Ishikawa (cell line): ENCODE data around the gene SRRM5.

ENCODE experiments used
- CEBPB ChIP-seq: IDR thresholded peaks from 2 replicates; pipeline ENCODE4 v1.6.1; 2012
- CREB1 ChIP-seq: IDR thresholded peaks from 2 replicates; pipeline ENCODE4 v1.6.1; 2012; ENCODE audit warnings: low read depth
- EGR1 ChIP-seq: IDR thresholded peaks from 2 replicates; pipeline ENCODE4 v1.6.1; 2012
- EP300 ChIP-seq: IDR thresholded peaks from 2 replicates; pipeline ENCODE4 v1.6.1; 2012; ENCODE audit warnings: borderline replicate concordance
- FOXM1 ChIP-seq: IDR thresholded peaks from 2 replicates; pipeline ENCODE4 v1.6.1; 2012; ENCODE audit warnings: low read depth, borderline replicate concordance
- NFIC ChIP-seq: IDR thresholded peaks from 2 replicates; pipeline ENCODE4 v1.6.1; 2012
- RAD21 ChIP-seq: IDR thresholded peaks from 2 replicates; pipeline ENCODE4 v1.6.1; 2012; ENCODE audit warnings: low read depth
- TAF1 ChIP-seq: IDR thresholded peaks from 2 replicates; pipeline ENCODE4 v1.6.1; 2012; ENCODE audit warnings: low read depth, mild to moderate bottlenecking
- TCF12 ChIP-seq: IDR thresholded peaks from 2 replicates; pipeline ENCODE4 v1.6.1; 2012; ENCODE audit warnings: low read depth
- TEAD4 ChIP-seq: IDR thresholded peaks from 2 replicates; pipeline ENCODE4 v1.6.1; 2012
- YY1 ChIP-seq: IDR thresholded peaks from 2 replicates; pipeline ENCODE4 v1.6.1; 2012; ENCODE audit warnings: low read depth
- ZBTB7A ChIP-seq: IDR thresholded peaks from 2 replicates; pipeline ENCODE4 v1.6.1; 2012; ENCODE audit warnings: low read depth
- TF ChIP-seq, protein P1 (sequence below): IDR thresholded peaks from 2 replicates; pipeline ENCODE4 v1.6.1; 2012
- TF ChIP-seq, protein P2 (sequence below): IDR thresholded peaks from 2 replicates; pipeline ENCODE4 v1.6.1; 2012; ENCODE audit warnings: low read depth, mild to moderate bottlenecking
- TF ChIP-seq, protein P3 (sequence below): IDR thresholded peaks from 2 replicates; pipeline ENCODE4 v1.6.1; 2012

The SRRM5 gene

DNA sequence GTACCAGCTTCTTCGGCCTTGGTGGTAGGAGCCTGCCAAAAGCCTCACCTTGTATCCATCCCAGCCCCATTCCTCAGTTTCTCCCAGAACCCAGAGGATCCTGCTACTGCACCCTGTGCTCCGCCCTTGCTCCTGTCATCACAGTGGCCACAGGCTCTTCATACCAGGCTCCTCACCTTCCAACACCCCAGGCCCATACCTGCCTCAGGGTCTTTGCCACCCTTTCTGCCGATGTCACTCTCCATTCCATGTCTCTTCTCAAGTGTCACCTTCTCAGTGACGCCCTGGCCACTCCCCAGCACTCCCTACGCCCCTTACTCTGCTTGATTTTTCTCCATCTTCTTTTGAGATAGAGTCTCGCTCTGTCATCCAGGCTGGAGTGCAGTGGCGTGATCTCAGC lies 2.0 kb upstream of the SRRM5 start:
- TF ChIP-seq TEAD4: no peak
- TF ChIP-seq YY1: no peak
- no peak for TF ChIP-seq NFIC
- TF ChIP-seq, protein P1, sequence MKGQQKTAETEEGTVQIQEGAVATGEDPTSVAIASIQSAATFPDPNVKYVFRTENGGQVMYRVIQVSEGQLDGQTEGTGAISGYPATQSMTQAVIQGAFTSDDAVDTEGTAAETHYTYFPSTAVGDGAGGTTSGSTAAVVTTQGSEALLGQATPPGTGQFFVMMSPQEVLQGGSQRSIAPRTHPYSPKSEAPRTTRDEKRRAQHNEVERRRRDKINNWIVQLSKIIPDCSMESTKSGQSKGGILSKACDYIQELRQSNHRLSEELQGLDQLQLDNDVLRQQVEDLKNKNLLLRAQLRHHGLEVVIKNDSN: no peak
- TF ChIP-seq, protein P2, sequence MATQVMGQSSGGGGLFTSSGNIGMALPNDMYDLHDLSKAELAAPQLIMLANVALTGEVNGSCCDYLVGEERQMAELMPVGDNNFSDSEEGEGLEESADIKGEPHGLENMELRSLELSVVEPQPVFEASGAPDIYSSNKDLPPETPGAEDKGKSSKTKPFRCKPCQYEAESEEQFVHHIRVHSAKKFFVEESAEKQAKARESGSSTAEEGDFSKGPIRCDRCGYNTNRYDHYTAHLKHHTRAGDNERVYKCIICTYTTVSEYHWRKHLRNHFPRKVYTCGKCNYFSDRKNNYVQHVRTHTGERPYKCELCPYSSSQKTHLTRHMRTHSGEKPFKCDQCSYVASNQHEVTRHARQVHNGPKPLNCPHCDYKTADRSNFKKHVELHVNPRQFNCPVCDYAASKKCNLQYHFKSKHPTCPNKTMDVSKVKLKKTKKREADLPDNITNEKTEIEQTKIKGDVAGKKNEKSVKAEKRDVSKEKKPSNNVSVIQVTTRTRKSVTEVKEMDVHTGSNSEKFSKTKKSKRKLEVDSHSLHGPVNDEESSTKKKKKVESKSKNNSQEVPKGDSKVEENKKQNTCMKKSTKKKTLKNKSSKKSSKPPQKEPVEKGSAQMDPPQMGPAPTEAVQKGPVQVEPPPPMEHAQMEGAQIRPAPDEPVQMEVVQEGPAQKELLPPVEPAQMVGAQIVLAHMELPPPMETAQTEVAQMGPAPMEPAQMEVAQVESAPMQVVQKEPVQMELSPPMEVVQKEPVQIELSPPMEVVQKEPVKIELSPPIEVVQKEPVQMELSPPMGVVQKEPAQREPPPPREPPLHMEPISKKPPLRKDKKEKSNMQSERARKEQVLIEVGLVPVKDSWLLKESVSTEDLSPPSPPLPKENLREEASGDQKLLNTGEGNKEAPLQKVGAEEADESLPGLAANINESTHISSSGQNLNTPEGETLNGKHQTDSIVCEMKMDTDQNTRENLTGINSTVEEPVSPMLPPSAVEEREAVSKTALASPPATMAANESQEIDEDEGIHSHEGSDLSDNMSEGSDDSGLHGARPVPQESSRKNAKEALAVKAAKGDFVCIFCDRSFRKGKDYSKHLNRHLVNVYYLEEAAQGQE: no peak
- no peak for TF ChIP-seq EGR1
- TF ChIP-seq, protein P3, sequence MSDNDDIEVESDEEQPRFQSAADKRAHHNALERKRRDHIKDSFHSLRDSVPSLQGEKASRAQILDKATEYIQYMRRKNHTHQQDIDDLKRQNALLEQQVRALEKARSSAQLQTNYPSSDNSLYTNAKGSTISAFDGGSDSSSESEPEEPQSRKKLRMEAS: no peak
- no peak for TF ChIP-seq TAF1
- no peak for TF ChIP-seq CREB1
- no peak for TF ChIP-seq TCF12

DNA sequence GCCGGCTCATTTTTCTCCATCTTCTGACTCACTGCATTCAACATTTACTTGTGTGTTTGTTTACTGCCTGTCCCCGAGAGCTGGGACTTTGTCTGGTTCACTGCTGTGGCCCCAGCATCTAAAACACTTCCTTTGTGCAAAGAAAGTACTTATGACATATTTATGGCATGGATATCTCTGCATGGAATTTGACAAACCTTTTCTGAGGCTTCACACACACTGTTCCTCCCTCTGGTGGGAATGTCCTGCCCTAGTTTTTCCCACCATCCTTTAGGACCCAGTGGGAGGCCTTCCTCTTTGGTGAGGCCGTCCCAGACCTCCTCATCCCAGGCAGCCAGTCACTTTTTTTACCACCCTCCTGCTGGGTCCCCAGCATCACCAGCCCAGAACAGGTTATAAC lies 1.4 kb upstream of the SRRM5 start:
- TF ChIP-seq TAF1: no peak
- TF ChIP-seq, protein P3: no peak
- TF ChIP-seq, protein P1: no peak
- TF ChIP-seq RAD21: no peak
- no peak for TF ChIP-seq EP300
- TF ChIP-seq TEAD4: no peak
- TF ChIP-seq, protein P2: no peak
- no peak for TF ChIP-seq EGR1
- TF ChIP-seq ZBTB7A: no peak
- no peak for TF ChIP-seq TCF12
- no peak for TF ChIP-seq CREB1

DNA sequence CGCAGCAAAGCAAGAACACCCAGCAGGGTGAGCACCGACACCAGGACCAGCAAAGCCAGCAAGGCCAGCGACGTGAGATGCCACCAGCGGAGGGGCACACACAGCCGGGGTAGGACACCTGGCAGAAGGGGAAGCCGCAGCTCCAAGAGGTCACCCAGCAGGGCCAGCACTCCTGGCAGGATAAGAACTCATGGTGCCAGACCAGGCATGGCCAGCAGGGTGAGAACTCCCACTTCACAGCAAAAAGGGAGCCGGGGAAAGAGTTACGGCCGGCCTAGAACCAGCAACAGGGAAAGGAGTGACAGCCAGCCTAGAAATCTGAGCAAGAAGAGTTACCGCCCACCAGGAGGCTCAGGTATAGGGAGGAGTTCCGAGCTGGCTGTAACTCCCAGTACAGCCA lies 486 bp downstream of the SRRM5 start:
- TF ChIP-seq EP300 (no peak), CEBPB (no peak), EGR1 (no peak), RAD21 (no peak), NFIC (no peak), FOXM1 (no peak), YY1 (no peak), TEAD4 (no peak), ZBTB7A (no peak), TAF1 (no peak), TCF12 (no peak), CREB1 (no peak)
- TF ChIP-seq, protein P3: no peak
- TF ChIP-seq, protein P1: no peak
- TF ChIP-seq, protein P2: no peak

DNA sequence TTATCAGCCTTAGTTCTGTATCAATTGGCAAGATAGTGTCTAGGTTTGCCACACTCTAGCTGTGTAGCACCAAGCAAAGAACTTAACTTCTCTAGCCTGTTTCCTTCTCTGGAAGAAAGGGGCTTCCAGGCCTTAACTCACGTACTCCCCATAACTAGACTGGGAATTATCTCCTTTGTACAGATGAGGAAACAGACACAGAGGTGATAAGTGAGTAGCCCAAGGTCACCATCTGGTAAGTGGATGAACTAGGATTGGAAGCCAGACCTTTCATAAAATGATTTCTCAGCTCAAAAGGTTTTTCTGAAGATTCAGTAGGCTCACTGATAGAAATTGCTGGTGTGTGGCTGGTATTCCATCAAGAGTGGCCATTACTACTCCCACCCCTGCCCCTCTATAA lies 4.4 kb downstream of the SRRM5 start:
- no peak for TF ChIP-seq EGR1
- no peak for TF ChIP-seq TAF1
- no peak for TF ChIP-seq NFIC
- TF ChIP-seq ZBTB7A: no peak
- no peak for TF ChIP-seq RAD21
- TF ChIP-seq, protein P1: no peak
- TF ChIP-seq EP300: no peak
- TF ChIP-seq, protein P3: no peak
- TF ChIP-seq YY1: no peak
- no peak for TF ChIP-seq FOXM1
- no peak for TF ChIP-seq TEAD4
- TF ChIP-seq CEBPB: no peak
- TF ChIP-seq CREB1: no peak
- TF ChIP-seq, protein P2: no peak
- TF ChIP-seq TCF12: no peak
